Stimulated activated CD8-positive, alpha-beta memory T cell treated with anti-CD3 and anti-CD28 coated beads, Interleukin-12 subunit alpha, Interleukin-12 subunit beta, amount 100 ng/mL, for 1 hour (primary cell): ENCODE data around the gene ST6GALNAC3.

ENCODE experiments used
- DNase-seq: peaks from one replicate; pipeline ENCODE4 v3.0.0-alpha.2; 2020; ENCODE audit warnings: low read depth

Gene ST6GALNAC3

GRCh38 chr1:76287917-76288316, 213.4 kb downstream of the ST6GALNAC3 start:
- DNase-seq: no peak

DNA sequence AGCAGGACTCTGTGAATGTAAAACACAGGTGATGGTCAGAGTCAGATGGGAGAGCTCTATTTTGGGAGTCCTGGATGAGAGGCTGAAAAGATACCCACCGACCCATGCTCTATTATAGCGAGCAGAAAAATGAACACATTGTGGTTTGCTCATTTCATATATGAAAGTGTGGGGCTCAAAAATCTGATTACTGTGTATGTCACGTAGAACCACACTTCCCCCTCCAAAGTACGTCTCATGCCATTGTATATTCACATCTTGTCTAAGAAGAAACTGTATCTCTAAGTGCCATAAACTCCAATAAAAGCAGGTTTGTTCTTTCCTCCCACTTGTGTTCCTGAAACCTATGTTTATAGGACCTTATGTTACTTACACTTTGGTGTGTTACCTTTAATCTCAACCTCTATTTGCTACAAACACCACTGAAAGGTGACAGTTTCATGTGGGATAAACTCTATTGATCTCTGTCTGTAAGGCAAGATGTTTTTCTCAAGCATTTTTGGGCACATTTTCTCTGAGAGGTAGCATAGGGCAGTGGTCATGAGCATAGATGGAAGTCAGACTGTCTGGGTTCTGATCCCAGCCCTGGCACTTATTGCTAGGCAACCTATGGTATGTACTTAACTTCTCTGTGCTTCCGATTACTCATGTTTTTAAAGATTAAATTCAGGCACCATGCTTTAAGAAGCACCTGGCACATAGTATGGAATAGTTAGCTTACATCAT, 214.4 kb downstream of the ST6GALNAC3 start:
- no peak for DNase-seq

GRCh38 chr1:76289692-76290091, 215.1 kb downstream of the ST6GALNAC3 start:
- DNase-seq: no peak

GRCh38 chr1:76290271-76290670, 215.7 kb downstream of the ST6GALNAC3 start:
- no peak for DNase-seq

- DNase-seq: no peak
These were observed 216.6 kb downstream of the ST6GALNAC3 start for GRCh38 chr1:76291191-76291590.

GRCh38 chr1:76291737-76292136, 217.2 kb downstream of the ST6GALNAC3 start:
- DNase-seq: no peak

- no peak for DNase-seq
These were observed 218.1 kb downstream of the ST6GALNAC3 start for GRCh38 chr1:76292418-76293184.

- DNase-seq: no peak
These were observed 219.3 kb downstream of the ST6GALNAC3 start for GRCh38 chr1:76293831-76294230.

- DNase-seq: no peak
These were observed 220.1 kb downstream of the ST6GALNAC3 start for GRCh38 chr1:76294482-76295194.

GRCh38 chr1:76298399-76298798, 223.9 kb downstream of the ST6GALNAC3 start:
- DNase-seq: no peak

GRCh38 chr1:76299036-76299435, 224.5 kb downstream of the ST6GALNAC3 start:
- DNase-seq: no peak

DNA sequence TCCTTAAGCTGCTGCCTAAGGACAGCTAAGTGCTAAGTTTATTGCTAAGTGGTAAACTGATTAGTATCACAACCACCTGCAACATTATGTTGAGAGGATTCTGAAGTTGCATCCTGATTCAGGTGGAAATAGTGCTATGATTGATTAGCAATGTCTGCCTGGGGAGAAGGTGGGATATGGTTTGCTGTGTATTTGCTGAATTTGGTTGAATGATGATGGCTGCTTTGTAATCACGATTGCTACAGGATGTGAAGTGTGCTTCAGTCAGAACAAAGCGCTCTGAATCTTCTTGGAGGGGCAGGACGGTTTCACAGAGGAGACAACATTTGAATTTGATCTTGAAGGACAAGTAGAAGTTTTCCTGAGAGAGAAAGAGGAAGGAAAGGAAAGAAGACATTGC, 226.0 kb downstream of the ST6GALNAC3 start:
- no peak for DNase-seq

GRCh38 chr1:76302711-76303339, 228.3 kb downstream of the ST6GALNAC3 start:
- no peak for DNase-seq

DNA sequence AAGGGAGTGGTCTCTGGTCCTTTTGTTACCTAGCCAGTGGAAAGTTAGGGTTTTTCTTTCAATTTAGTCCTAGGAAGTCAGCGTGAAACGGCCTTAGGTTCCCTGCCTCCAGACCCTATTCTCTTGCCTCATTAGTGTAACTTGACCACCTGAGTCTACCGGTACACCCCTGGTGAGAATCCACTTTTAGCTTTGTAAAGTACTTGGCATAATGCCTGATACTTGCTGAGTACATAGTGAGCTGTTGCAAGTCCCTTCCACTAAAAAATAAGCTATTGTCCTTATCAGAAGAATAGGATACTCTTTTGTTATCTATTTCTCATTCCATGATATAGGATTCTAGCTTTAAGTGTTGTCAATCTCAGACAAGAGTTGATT, 228.8 kb downstream of the ST6GALNAC3 start:
- DNase-seq: no peak

GRCh38 chr1:76313304-76313703, 238.8 kb downstream of the ST6GALNAC3 start:
- no peak for DNase-seq

DNA sequence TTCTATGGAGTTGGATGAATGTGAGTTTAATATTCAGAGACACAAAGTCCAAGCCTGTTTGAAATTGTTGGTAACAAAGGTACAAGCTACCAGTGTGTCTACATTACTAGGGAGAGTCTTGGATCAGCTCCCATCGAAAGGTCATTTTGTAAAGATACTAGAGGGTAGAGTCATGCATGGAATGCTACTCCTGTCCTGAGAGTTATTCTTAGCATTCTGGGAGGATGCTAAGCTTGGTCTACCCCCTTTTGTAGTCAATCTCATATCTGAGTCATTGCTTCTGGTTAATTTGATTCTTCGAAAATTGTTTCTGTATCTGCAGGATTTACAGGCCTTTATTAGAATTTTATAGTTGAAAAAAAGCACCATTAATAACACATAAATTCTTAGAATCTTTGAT, 240.2 kb downstream of the ST6GALNAC3 start:
- DNase-seq: no peak

- no peak for DNase-seq
These were observed 242.9 kb downstream of the ST6GALNAC3 start for GRCh38 chr1:76317299-76317900.

DNA sequence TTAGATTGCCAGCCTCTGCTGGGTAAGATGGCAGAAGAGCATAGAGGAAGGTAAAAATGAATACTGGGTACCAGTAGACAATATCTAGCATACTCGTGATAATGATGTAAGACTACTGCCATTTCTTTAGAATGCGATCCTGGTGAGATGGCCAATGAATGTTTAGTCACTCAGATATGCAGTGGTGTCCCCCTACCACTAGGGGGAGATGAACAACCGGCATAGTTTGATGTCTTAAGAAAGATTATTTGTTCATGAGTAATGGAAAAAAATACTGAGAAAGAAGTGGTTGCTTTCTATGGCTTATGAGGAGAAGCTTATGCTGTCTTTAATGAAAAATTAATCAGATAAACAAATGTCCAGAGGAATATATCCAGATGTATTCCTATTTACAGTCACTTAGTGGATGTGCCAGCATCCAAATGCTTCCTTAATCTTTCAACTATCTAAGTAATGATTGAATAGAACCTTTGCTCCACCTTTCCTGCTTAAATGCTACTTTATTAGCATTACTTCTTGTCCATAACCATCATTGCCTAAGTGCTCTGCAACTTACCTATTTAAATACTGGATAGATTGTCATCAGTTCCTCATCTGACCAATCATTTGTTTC, 256.6 kb downstream of the ST6GALNAC3 start:
- DNase-seq: peak; percentile 9

DNA sequence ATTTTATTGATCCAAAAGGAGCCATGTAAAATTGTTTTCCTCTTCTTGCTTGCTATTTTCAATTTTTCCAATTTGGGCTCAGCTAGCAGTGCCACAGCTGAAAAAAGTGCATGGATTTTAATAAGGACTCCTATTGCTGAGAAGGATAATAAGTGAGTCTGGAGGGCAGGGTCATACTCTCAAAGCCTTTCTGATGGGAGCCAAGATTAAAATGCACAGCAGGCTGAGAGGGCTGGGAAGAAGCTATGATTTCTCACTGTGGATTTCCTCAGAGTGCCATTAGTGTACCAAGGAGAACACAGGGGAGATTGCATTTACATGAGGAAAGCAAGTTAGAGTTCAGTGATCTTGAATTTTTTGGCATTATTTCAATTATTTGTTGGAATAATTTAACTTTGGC, 261.3 kb downstream of the ST6GALNAC3 start:
- no peak for DNase-seq

- DNase-seq: no peak
These were observed 262.4 kb downstream of the ST6GALNAC3 start for GRCh38 chr1:76336931-76337371.

DNA sequence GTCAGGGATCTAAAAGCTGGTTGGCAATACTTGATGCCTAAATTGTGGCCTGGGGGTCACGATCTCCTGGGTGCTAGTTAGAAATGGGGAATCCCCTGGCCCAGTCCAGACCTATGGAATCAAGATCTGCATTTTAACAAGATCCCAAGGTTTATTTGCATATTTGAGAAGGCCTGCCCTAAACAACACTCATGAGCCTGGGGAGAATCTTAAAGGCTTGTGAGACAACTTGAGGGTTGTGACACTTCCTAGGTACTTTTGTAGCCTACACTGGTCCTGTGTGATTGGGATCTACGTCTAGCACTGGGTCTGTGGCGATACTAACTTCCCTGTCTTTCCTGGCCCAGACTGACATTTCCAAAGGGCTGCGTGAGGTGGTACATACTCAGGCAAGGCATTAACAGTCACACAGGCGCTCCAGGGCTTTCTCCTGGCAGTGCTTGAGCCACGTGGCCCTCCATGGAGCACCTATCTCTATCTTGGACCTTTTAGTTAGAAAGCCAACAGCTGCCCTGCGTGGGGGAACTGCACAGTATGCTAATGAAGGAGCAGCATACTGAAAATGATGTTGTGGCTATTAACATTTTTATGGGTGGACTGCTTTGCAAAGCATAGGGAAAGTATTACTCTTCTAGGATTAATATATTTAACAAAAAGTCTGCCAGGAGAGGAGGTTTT, 263.1 kb downstream of the ST6GALNAC3 start:
- DNase-seq: no peak
